ENCODE measurements around the gene UBE3B. TPM values are rescaled to one million over a fixed set of nuclear protein-coding genes. Genes with fewer than 3 reads are reported as not detected.
A peak's percentile ranks its signal among the peaks of the same experiment; 100 is the strongest.

UBE3B gene
- total RNA-seq, 1 donor from 2014 or later = 39.1 TPM

DNA sequence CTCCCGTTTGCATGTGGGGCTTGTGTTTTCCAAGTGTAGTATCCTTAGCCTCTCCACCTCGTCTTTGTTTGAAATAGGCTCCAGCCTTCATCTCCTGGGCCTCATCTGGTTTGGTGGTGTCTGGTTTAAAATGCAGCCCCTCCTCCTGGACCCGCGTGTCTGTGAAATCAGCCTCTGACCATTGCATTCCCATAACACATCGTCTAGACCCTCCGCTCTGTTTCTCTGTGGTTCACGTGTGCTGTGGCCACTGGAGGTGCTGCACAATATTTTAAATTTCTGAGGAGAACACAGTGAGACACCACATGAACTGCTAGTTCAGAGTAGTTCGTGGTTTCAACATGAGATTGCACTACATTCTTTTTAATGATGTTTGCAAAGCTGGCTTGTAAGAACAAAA, 35.6 kb downstream of the UBE3B start:
- H3K27ac ChIP-seq = no peak overlapping the region
- DNase-seq (no peak), ATAC-seq (no peak)
- no peaks in the 10 kb centered on the region for H3K9me3 ChIP-seq
- TF ChIP-seq, protein P1, sequence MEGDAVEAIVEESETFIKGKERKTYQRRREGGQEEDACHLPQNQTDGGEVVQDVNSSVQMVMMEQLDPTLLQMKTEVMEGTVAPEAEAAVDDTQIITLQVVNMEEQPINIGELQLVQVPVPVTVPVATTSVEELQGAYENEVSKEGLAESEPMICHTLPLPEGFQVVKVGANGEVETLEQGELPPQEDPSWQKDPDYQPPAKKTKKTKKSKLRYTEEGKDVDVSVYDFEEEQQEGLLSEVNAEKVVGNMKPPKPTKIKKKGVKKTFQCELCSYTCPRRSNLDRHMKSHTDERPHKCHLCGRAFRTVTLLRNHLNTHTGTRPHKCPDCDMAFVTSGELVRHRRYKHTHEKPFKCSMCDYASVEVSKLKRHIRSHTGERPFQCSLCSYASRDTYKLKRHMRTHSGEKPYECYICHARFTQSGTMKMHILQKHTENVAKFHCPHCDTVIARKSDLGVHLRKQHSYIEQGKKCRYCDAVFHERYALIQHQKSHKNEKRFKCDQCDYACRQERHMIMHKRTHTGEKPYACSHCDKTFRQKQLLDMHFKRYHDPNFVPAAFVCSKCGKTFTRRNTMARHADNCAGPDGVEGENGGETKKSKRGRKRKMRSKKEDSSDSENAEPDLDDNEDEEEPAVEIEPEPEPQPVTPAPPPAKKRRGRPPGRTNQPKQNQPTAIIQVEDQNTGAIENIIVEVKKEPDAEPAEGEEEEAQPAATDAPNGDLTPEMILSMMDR (IDR thresholded peaks at IDR 0.05) = no peak
- H3K27me3 ChIP-seq = no peaks in the 10 kb centered on the region
- H3K4me1 ChIP-seq = no peaks in the 10 kb centered on the region
- peaks cover 96% of the 10 kb centered on the region for H3K36me3 ChIP-seq
- H3K4me3 ChIP-seq = no peak overlapping the region
- intact Hi-C loops (cut with DNase I) = no loop called here

DNA sequence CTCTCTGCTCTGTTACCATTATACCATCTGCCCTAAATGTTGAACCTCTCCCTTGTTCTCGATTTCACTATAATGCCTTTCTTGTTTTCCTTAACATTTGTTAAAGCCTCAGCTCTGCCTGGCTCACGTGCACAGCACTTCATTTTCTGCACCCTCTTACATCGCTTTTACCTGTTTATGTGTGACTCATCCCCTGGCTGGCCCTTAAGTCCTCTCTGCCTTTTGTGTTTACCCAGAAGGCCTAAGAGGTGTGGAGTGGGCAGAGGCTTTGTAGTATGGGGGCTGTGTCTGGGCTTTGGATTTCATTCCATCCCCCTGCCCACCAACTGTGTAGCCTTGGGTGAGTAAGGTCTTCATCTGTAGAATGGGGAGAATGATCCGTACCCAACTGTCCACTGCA, 36.5 kb downstream of the UBE3B start:
- H3K4me1 ChIP-seq = no peaks in the 10 kb centered on the region
- H3K27ac ChIP-seq = no peak overlapping the region
- ATAC-seq (peak; percentile 30), DNase-seq (no peak)
- TF ChIP-seq, protein P1 (IDR thresholded peaks at IDR 0.05) = no peak
- H3K4me3 ChIP-seq = no peak overlapping the region
- H3K9me3 ChIP-seq = no peaks in the 10 kb centered on the region
- peaks cover 96% of the 10 kb centered on the region for H3K36me3 ChIP-seq
- no peaks in the 10 kb centered on the region for H3K27me3 ChIP-seq
- intact Hi-C loops (cut with DNase I) = no loop called here

DNA sequence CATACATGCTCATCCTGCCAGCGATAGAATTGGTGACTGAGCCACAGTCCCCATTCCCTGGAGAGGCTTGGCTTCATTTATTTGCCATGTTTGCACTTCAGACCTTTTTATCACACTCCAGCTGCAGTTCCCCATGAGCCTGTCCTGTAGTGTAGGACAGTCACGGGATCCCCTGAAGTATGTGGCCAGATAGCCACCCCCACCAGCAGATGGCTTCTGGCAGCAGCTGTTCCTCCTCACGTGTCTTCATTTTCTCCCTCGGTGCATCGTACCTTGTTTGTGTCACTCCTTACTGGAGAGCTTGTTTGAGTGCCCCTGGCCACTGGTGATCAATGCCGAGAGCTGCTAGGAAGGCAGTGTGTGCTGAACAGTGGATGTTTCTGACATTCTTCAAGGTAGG, 40.2 kb downstream of the UBE3B start:
- H3K27me3 ChIP-seq = no peaks in the 10 kb centered on the region
- H3K27ac ChIP-seq = no peak overlapping the region
- no peak for ATAC-seq
- no peaks in the 10 kb centered on the region for H3K9me3 ChIP-seq
- no peaks in the 10 kb centered on the region for H3K4me1 ChIP-seq
- TF ChIP-seq, protein P1 (IDR thresholded peaks at IDR 0.05) = no peak
- no peak overlapping the region for H3K4me3 ChIP-seq
- peaks cover 96% of the 10 kb centered on the region for H3K36me3 ChIP-seq
- intact Hi-C loops (cut with DNase I) = no loop called here
- DNase-seq = no peak

DNA sequence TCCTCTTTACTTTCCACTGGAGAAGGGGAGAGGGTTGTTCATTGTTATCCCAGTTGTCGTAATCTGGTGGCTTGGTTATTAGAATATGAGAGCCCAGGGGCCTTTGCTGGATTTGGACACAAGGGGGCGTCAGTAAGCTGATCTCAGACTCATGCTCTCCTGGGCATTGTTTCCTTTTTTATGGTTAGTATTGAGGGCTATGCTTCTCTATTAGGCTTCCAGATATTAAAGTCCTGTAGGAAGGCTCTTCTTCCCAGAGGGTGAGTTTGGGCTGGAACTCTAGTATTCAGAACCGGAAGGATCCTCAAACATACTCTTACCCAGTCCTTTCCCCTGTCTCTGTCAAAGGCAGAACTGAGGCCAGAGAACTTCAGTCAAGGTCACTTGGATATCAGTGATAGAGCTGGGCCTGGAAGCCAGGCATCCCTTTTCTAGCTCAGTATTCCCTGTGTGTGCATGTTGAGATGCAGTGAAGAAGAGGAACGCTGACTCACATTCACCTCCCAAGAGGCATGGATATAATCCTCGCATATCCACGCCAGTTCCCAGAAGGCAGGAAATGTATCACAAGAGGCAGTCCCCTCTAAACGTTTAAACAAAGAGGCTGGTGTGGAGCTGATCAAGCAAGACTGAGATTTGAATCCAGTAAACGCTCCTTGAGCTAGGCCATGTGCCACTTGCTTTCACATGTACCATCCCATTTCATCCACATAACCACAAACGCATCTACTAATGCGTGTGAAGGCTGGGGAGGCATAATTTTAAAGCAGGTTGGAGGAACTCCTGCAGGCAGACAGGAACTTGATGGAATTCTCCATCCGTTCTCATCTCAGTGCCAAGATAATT, 41.6 kb downstream of the UBE3B start:
- H3K27ac ChIP-seq = peak overlapping the region; percentile 6
- intact Hi-C loops (cut with DNase I) = no loop called here
- H3K36me3 ChIP-seq = peaks cover 95% of the 10 kb centered on the region
- ATAC-seq = peak; percentile 76
- H3K4me1 ChIP-seq = no peaks in the 10 kb centered on the region
- TF ChIP-seq, protein P1 (IDR thresholded peaks at IDR 0.05) = peak; percentile 81
- no peaks in the 10 kb centered on the region for H3K9me3 ChIP-seq
- DNase-seq = no peak
- H3K27me3 ChIP-seq = no peaks in the 10 kb centered on the region
- no peak overlapping the region for H3K4me3 ChIP-seq

DNA sequence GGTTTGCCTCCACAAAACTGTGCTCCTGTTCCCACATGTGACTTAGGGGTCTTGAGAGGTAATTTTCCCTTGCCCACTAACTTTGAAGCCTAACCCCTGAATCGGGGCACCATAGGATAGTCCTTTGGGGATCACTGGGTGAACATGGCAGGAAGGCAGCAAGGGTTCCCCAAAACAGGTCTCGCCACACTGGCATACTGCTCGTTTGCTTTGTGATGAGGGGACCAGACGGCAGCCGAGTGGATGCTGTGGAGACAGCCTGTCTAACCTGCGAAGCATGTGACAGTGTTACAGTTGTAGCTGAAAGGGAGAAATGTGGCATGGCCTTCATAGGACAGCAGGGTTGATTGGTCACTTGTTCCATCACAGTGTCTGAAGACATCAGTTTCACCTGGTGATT, 42.4 kb downstream of the UBE3B start:
- no peak overlapping the region for H3K4me3 ChIP-seq
- TF ChIP-seq, protein P1 (IDR thresholded peaks at IDR 0.05) = no peak
- no peak for DNase-seq
- intact Hi-C loops (cut with DNase I) = no loop called here
- peaks cover 95% of the 10 kb centered on the region for H3K36me3 ChIP-seq
- no peaks in the 10 kb centered on the region for H3K9me3 ChIP-seq
- H3K27ac ChIP-seq = no peak overlapping the region
- H3K4me1 ChIP-seq = no peaks in the 10 kb centered on the region
- no peak for ATAC-seq
- no peaks in the 10 kb centered on the region for H3K27me3 ChIP-seq

All from upper lobe of right lung (tissue), 1 donor.